ENCODE results near the gene C10orf90.

C10orf90 gene

GRCh38 chr10:126670056-126670894 is at the start of gene C10orf90:
C10orf90 (minus strand) TSS chr10:126670693; CDS start chr10:126670480, 213 bp downstream.
- DNase-seq, result no peak

DNA sequence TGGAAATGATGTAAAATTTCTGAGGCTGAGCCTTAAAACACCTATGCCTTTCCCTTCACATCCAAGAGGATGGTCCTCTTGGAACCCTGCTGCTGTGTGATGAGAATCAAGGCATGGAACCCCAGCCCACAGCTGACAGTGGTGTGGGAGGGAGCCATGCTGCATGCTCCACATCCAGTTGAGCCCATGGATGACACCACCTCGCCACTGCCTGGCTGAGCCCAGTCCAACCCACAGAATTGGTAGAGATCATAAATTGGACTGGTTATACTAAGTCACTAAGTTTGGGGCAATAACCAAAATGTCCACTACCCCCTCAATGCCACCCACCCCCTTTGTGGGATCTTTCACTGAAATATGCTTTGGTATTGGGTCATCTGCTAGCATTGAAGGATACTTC is 45.9 kb upstream of the C10orf90 start:
- no peak for DNase-seq

- DNase-seq, result no peak
Observed at GRCh38 chr10:126713594-126713993, 43.1 kb upstream of the C10orf90 start.

- no peak for DNase-seq
Observed at GRCh38 chr10:126712681-126713080, 42.2 kb upstream of the C10orf90 start.

- no peak for DNase-seq
Observed at GRCh38 chr10:126705951-126706565, 35.6 kb upstream of the C10orf90 start.

- DNase-seq, result no peak
Observed at GRCh38 chr10:126705131-126705530, 34.6 kb upstream of the C10orf90 start.

GRCh38 chr10:126704649-126705048 is 34.2 kb upstream of the C10orf90 start:
- DNase-seq, result no peak

- DNase-seq, result no peak
Observed at GRCh38 chr10:126702181-126702580, 31.7 kb upstream of the C10orf90 start.

DNA sequence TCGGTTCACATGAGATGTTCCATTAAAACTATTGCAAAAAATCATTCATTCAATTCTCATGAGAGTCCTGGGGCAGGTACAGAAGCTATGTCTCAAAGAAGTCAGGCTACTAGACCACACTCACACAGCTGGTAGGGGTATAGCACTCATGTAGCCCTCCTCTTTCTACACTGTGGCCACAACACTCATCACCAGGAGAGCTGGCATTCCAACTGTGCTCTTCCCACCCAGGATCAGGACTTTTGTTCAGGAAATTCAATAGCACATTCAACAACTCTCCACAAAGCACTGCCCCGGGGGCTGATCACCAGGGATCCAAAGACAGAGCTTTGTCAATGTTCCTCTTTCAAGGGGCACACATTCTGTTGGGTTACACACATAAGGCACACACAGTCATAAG is 31.0 kb upstream of the C10orf90 start:
- no peak for DNase-seq

GRCh38 chr10:126696684-126697083 is 26.2 kb upstream of the C10orf90 start:
- no peak for DNase-seq

DNA sequence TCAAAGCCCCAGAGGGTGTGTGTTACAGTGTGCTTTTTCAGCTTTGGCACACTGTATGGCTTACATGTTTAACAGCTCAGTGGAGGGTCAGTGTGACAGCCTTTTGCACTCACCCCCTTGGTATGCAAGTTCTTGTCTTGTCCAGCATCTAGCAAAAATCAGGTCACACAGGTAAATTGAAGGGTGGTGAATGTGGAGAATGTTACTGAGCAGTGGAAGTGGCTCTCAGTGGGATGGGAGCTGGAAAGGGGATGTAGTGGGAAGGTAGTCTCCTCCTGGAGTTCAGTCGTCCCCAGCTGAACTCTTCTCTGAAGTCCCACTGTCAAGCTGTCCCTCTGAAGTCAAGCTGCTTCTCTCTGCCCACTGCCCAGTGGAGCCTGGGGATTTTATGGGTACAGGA is 21.0 kb upstream of the C10orf90 start:
- no peak for DNase-seq

DNA sequence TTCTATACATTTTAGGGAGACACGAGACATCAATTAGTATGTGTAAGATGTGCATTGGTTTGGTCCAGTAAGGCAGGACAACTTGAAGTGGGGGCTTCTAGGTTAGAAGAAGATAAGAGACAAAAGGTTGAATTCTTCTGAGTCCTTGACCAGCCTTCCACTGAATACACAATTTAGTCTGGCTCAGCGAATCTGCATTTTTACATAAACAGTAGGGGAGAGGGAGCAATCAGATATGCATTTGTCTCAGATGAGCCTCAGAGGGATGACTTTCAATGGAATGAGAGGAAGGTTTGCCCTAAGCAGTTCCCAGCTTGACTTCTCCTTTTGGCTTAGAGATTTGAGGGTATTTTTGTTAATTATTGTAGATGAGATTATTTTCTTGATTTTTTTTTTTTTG is 20.0 kb upstream of the C10orf90 start:
- no peak for DNase-seq

DNA sequence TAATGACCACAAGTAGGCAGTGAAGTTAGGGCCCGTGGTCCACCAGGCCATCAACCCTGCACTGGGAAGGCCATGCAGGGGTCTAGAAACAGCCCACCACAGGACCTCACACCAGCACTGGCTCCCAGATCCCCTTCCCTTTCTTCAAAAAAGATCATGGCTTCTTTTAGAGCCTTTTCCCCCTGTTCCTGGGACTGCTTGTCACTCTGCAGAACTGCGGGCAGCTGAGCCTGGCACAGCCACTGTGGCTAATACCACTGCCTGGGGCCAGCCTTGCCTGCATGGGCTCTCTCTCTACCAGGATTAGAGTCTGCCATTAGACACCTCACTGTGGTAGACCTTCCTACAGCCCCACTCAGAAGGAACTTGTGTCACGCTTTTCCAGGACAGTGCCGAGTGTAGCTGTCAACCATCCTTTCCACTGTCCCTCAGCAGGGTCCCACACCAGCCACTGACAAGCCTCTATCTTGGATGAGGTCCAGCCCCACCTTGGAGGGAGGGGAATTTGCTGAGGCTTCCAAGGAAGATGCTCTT is 19.0 kb upstream of the C10orf90 start:
- no peak for DNase-seq

DNA sequence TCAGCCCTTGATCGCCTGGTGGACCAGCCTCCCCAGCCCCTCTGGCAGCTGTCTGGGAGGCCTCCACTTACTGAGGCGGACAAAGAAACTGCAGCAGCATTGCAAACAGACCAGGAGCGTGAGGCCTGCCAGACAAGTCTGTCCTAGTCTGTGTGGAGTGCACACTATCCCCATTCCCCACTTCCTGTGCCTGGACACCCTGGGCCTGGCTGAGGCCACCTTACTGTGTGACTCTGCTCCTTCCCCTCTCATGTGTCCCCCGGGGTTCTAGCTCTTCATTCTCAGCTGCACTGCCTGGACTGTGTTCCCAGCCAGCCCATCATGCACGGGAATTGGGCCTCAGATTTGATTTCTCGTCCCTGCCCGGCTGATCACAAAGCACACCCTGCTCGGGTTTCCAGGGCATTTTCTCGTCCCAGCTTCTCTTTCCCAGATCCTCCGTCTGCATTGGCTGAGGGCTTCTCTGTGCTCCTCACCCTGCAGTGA is 16.7 kb upstream of the C10orf90 start:
- no peak for DNase-seq

GRCh38 chr10:126686719-126687118 is 16.2 kb upstream of the C10orf90 start:
- no peak for DNase-seq

DNA sequence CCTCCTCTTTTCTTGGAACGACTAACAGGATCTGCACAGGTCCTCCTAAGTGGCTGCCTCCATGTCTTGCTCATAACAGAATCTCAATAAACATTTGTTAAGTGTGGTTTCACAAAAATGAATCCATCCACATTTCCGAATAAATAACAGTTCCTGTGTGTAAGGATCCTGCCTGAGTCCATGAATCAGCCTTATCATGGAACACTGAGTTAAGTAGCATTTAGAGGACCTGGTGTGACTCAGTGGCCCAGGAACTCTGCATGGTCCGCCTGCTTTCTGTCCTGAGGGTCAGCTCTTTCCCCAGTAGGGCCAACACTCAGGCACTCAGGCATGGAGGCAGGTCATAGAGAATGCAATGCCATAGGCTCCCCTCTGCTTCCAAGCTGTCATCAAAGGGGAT is 15.8 kb upstream of the C10orf90 start:
- no peak for DNase-seq

DNA sequence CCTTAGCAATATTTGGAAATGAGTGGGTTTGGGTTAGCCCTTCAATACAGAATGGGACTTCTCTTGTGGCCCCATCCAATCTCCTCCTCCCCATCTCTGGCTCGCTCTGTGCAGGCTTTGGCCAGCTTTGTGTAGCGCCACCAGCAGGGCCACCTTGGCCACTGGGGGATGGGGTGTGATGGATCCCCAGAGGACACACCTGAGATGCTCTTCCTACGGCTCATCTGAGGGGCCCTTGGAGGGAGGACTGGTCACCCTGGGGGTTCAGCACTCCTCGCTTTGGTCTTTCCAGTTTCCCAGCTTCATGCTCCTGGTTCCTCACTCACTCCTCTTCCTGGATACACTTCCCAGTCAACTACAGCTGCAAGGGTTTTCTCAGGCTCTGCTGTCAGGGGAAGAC is 15.3 kb upstream of the C10orf90 start:
- DNase-seq, result no peak

DNA sequence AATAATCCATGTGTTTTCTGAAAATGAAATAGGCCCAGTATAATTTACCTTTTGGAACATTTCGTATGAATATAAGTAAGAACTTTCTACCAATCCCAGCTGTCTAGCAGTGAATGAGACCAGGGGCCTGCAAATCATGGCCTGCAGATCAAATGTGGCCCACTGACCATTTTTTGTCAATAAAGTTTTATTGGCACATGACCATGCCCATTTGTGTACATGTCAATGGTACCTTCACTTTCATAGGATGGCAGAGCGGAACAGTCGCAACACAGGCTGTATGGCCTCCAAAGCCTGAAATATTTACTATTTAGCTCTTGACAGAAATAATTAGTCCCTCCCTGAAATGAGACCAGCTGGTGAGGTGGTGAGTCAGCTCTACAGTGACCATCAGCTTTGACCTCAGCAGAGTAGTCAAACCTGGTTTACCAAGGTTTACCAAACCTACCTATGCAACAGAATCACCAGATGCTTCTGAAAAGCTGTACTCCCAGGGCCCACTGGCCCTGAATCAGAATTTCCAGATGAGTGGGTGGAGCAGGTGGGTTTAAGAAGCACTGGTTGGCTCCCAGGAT is 13.8 kb upstream of the C10orf90 start:
- no peak for DNase-seq

GRCh38 chr10:126683466-126683865 is 13.0 kb upstream of the C10orf90 start:
- DNase-seq, result no peak

- no peak for DNase-seq
Observed at GRCh38 chr10:126675656-126676438, 5.4 kb upstream of the C10orf90 start.

- DNase-seq, result no peak
Observed at GRCh38 chr10:126674741-126675515, 4.4 kb upstream of the C10orf90 start.

DNA sequence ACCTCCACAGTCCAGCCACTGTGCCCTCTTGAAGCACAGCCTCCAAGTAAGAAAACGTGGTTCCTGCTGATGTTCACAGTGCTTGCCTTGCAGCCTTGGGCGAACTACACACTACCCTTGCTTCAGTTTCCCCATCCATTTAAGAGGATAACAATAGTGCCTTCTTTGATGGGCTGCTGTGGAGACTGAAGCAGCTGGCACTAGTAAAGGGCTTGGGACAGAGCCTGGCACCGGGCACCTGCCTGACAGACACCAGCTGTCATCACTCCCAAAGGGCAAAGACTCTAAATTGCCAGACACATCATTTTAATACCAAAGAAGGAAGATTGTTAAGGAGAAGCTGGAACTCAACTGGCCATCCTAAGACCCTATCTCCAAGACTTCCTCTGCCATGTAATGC is 3.1 kb upstream of the C10orf90 start:
- DNase-seq, result no peak
